GM12864 (cell line): ENCODE data around the gene CEP250.

Experiments
- DNase-seq: peaks from one replicate; pipeline ENCODE4 v3.0.0-alpha.2; 2011; ENCODE audit warnings: low read depth
- H3K4me3 ChIP-seq: 2 replicates; pipeline ENCODE4 v1.5.1; 2011; ENCODE audit warnings: mild to moderate bottlenecking, low read depth, low read length, control low read depth
- CTCF ChIP-seq: IDR thresholded peaks from 2 replicates; pipeline ENCODE4 v1.5.1; 2011; ENCODE audit warnings: low read depth, mild to moderate bottlenecking, moderate library complexity, low read length, control low read depth, inconsistent platforms; ENCODE audit errors: missing control alignments

The CEP250 gene

GRCh38 chr20:35503841-35504561 is 48.6 kb downstream of the CEP250 start:
- no peak for TF ChIP-seq CTCF
- DNase-seq = no peak

GRCh38 chr20:35504751-35505150 is 49.4 kb downstream of the CEP250 start:
- H3K4me3 ChIP-seq = no peak overlapping the region
- no peak for DNase-seq
- no peak for TF ChIP-seq CTCF

More at GRCh38 chr20:35503841-35504561, 48.6 kb downstream of the CEP250 start:
- no peak overlapping the region for H3K4me3 ChIP-seq

- DNase-seq = no peak
- no peak for TF ChIP-seq CTCF
- no peak overlapping the region for H3K4me3 ChIP-seq
These were observed 50.8 kb downstream of the CEP250 start for GRCh38 chr20:35506179-35506578.

- no peak for TF ChIP-seq CTCF
- H3K4me3 ChIP-seq = no peak overlapping the region
- no peak for DNase-seq
These were observed 51.7 kb downstream of the CEP250 start for GRCh38 chr20:35506872-35507638.

- no peak for DNase-seq
- H3K4me3 ChIP-seq = no peak overlapping the region
- TF ChIP-seq CTCF = no peak
These were observed 53.3 kb downstream of the CEP250 start for GRCh38 chr20:35508493-35509218.

GRCh38 chr20:35510951-35511735 is 55.7 kb downstream of the CEP250 start:
- H3K4me3 ChIP-seq = no peak overlapping the region
- no peak for TF ChIP-seq CTCF
- DNase-seq = no peak
